Endothelial cell of umbilical vein (primary cell): Measurements from ENCODE around the gene ABI3BP. TPM values are rescaled to one million over a fixed set of nuclear protein-coding genes. Genes with fewer than 3 reads are reported as not detected.

Source experiments
- Bru-seq: library from RNA; stranded (reverse); fragments of 400-500 nt; gene quantifications from one replicate; lab custom pipeline; 2021; lab: Mats Ljungman, UMichigan
- BruChase-seq, 2 experiments: library from RNA; stranded (reverse); fragments of 400-500 nt; gene quantifications; one replicate each; lab custom pipeline; 2021; lab: Mats Ljungman, UMichigan
- BruUV-seq: library from RNA; stranded (reverse); fragments of 400-500 nt; replicated peaks from 2 replicates; lab custom pipeline; 2021; lab: Mats Ljungman, UMichigan
- CTCF ChIA-PET: fragments of 300-600, 350-600 bp; sonication (Branson Sonifier 250); formaldehyde crosslinking; loops from one replicate; lab custom pipeline; 2021; ENCODE audit warnings: antibody characterized with exemption, inconsistent platforms; lab: Charles Lee
- POLR2A ChIA-PET: fragments of 300-600, 350-600 bp; sonication (Branson Sonifier 250); formaldehyde crosslinking; loops from one replicate; lab custom pipeline; 2021; ENCODE audit warnings: antibody characterized with exemption, inconsistent platforms; lab: Charles Lee
- DNase-seq: peaks from one replicate; pipeline ENCODE4 v3.0.0-alpha.2; 2011; ENCODE audit warnings: low read depth, low spot score
- FAIRE-seq: peaks from 2 replicates; lab custom pipeline; 2011; peaks lifted over from hg19 to GRCh38; lab: Jason Lieb, UNC
- H2AFZ ChIP-seq: 2 replicates; pipeline ENCODE4 v1.6.0; 2012; ENCODE audit warnings: low read depth, low read length, control low read depth, inconsistent platforms
- H3K27ac ChIP-seq: 2 replicates; pipeline ENCODE4 v1.5.1; 2011; ENCODE audit warnings: low read depth, mild to moderate bottlenecking, control low read depth, low read length, moderate library complexity; ENCODE audit not compliant: insufficient read depth
- H3K27me3 ChIP-seq, 2 experiments: 2 replicates each; pipeline versions ENCODE4 v1.6.0 to v1.6.1; 2011; ENCODE audit warnings: low read length in 2 of 2, mixed read lengths in 1 of 2; ENCODE audit not compliant: control insufficient read depth in 2 of 2, insufficient read depth in 2 of 2
- H3K36me3 ChIP-seq, 2 experiments: 2 replicates in 1 of 2; 3 replicates in 1 of 2; pipeline ENCODE4 v1.5.1; 2011; ENCODE audit warnings: low read length in 2 of 2, mild to moderate bottlenecking in 1 of 2, moderate library complexity in 1 of 2; ENCODE audit not compliant: control insufficient read depth in 2 of 2, insufficient read depth in 2 of 2; ENCODE audit errors: extremely low read depth in 1 of 2
- H3K4me1 ChIP-seq: 3 replicates; pipeline ENCODE4 v1.5.1; 2011; ENCODE audit warnings: mild to moderate bottlenecking, low read length; ENCODE audit not compliant: control insufficient read depth, insufficient read depth; ENCODE audit errors: extremely low read depth
- H3K4me2 ChIP-seq: 2 replicates; pipeline ENCODE4 v1.6.1; 2011; ENCODE audit warnings: low read length, control low read depth, mixed read lengths; ENCODE audit not compliant: insufficient read depth
- H3K4me3 ChIP-seq, 3 experiments: fragments of 200-600 bp in 1 of 3; sonication (generic), shearing (Covaris generic) in 1 of 3; replicated peaks in 1 of 3; 2 replicates each; pipeline ENCODE4 v1.5.1; 2011 to 2016; ENCODE audit warnings: control low read depth in 3 of 3, low read length in 3 of 3, mild to moderate bottlenecking in 2 of 3, inconsistent platforms in 1 of 3, low read depth in 1 of 3, moderate library complexity in 1 of 3; ENCODE audit not compliant: insufficient read depth in 1 of 3
- H3K79me2 ChIP-seq: 2 replicates; pipeline ENCODE4 v1.6.0; 2012; ENCODE audit warnings: low read length, inconsistent platforms; ENCODE audit not compliant: control insufficient read depth, insufficient read depth
- H3K9ac ChIP-seq: replicated peaks from 2 replicates; pipeline ENCODE3; 2011; ENCODE audit warnings: low read length, control low read depth; ENCODE audit not compliant: insufficient read depth; ENCODE audit errors: extremely low read depth
- H3K9me1 ChIP-seq: replicated peaks from 3 replicates; pipeline ENCODE4 v1.6.0; 2011; ENCODE audit warnings: mild to moderate bottlenecking, low read length; ENCODE audit not compliant: control insufficient read depth, insufficient read depth; ENCODE audit errors: extremely low read depth
- H3K9me3 ChIP-seq: replicated peaks from 2 replicates; pipeline ENCODE4 v1.5.1; 2012; ENCODE audit warnings: low read length, inconsistent platforms; ENCODE audit not compliant: control insufficient read depth, insufficient read depth
- H4K20me1 ChIP-seq: replicated peaks from 2 replicates; pipeline ENCODE3; 2011; ENCODE audit warnings: mild to moderate bottlenecking, low read length; ENCODE audit not compliant: control insufficient read depth, insufficient read depth; ENCODE audit errors: extremely low read depth
- EZH2 ChIP-seq: IDR thresholded peaks from 2 replicates; pipeline ENCODE4 v1.6.1; 2012; ENCODE audit warnings: borderline replicate concordance, low read depth, mild to moderate bottlenecking, moderate library complexity, low read length, inconsistent platforms; ENCODE audit not compliant: severe bottlenecking
- FOS ChIP-seq: IDR thresholded peaks from 2 replicates; pipeline ENCODE4 v1.6.1; 2011; ENCODE audit warnings: mild to moderate bottlenecking, low read length, moderate library complexity, borderline replicate concordance; ENCODE audit not compliant: insufficient read depth
- JUN ChIP-seq: IDR thresholded peaks from 2 replicates; pipeline ENCODE4 v1.6.1; 2011; ENCODE audit warnings: borderline replicate concordance, low read depth; ENCODE audit not compliant: insufficient read length, insufficient read depth
- MYC ChIP-seq: IDR thresholded peaks from one replicate; pipeline ENCODE4 v1.6.1; 2011; ENCODE audit warnings: mild to moderate bottlenecking, low read depth, low read length
- POLR2A ChIP-seq: IDR thresholded peaks from 2 replicates; pipeline ENCODE4 v1.6.1; 2012; ENCODE audit warnings: low read depth, mild to moderate bottlenecking, control low read depth, low read length
- POLR2AphosphoS5 ChIP-seq: IDR thresholded peaks from 2 replicates; pipeline ENCODE4 v1.6.1; 2012; ENCODE audit warnings: low read depth, mild to moderate bottlenecking, control low read depth, low read length, moderate library complexity; ENCODE audit not compliant: insufficient read depth
- dilution Hi-C: fragments of 300-500 bp; cut with MboI; formaldehyde crosslinking; loops from one replicate; pipeline ENCODE4 v1.15.0; 2019; ENCODE audit warnings: low sequenced_read_pairs; ENCODE audit not compliant: extremely low pct_ligation_motif_present
- intact Hi-C: fragments of 100-400 bp; cut with micrococcal nuclease; formaldehyde crosslinking; loops from one replicate; pipeline ENCODE4 v1.10.0; 2022
- long read RNA-seq: library from polyadenylated mRNA; stranded (forward); transcript quantifications from one replicate; pipeline ENCODE4 v2.0.0, GENCODE V29; 2021
- polyA minus RNA-seq, 3 experiments: library from RNA; depleted of rRNA, polyadenylated mRNA; stranded (reverse); fragments of >200 nt; gene quantifications; 1 replicate in 1 of 3; 2 replicates in 2 of 3; pipeline ENCODE4 v1.2.3, GENCODE V29; 2011
- polyA plus RNA-seq, 4 experiments: library from polyadenylated mRNA; depleted of rRNA in 3 of 4; stranded (reverse) in 3 of 4; unstranded in 1 of 4; fragments of >200 nt; gene quantifications; 2 replicates each; pipeline versions ENCODE4 v1.2.1 to v1.2.3, GENCODE V29; 2011 to 2012; ENCODE audit warnings: missing spikeins in 1 of 4
- total RNA-seq: library from RNA; stranded (reverse); gene quantifications from 2 replicates; pipeline ENCODE4 v1.2.3, GENCODE V29; 2021
- TF ChIP-seq, protein P1 (sequence below), 2 donors: IDR thresholded peaks; 1 replicate in 1 of 2; 2 replicates in 1 of 2; pipeline ENCODE4 v1.5.1; 2011; ENCODE audit warnings: low read length in 2 of 2, mild to moderate bottlenecking in 2 of 2, moderate library complexity in 2 of 2, control low read depth in 1 of 2, inconsistent platforms in 1 of 2, low read depth in 1 of 2; ENCODE audit not compliant: insufficient read depth in 1 of 2; ENCODE audit errors: extremely low read depth in 1 of 2
- TF ChIP-seq, protein P2 (sequence below): IDR thresholded peaks from 2 replicates; pipeline ENCODE4 v1.6.1; 2011; ENCODE audit not compliant: insufficient read depth, insufficient read length

The ABI3BP gene, protein sequence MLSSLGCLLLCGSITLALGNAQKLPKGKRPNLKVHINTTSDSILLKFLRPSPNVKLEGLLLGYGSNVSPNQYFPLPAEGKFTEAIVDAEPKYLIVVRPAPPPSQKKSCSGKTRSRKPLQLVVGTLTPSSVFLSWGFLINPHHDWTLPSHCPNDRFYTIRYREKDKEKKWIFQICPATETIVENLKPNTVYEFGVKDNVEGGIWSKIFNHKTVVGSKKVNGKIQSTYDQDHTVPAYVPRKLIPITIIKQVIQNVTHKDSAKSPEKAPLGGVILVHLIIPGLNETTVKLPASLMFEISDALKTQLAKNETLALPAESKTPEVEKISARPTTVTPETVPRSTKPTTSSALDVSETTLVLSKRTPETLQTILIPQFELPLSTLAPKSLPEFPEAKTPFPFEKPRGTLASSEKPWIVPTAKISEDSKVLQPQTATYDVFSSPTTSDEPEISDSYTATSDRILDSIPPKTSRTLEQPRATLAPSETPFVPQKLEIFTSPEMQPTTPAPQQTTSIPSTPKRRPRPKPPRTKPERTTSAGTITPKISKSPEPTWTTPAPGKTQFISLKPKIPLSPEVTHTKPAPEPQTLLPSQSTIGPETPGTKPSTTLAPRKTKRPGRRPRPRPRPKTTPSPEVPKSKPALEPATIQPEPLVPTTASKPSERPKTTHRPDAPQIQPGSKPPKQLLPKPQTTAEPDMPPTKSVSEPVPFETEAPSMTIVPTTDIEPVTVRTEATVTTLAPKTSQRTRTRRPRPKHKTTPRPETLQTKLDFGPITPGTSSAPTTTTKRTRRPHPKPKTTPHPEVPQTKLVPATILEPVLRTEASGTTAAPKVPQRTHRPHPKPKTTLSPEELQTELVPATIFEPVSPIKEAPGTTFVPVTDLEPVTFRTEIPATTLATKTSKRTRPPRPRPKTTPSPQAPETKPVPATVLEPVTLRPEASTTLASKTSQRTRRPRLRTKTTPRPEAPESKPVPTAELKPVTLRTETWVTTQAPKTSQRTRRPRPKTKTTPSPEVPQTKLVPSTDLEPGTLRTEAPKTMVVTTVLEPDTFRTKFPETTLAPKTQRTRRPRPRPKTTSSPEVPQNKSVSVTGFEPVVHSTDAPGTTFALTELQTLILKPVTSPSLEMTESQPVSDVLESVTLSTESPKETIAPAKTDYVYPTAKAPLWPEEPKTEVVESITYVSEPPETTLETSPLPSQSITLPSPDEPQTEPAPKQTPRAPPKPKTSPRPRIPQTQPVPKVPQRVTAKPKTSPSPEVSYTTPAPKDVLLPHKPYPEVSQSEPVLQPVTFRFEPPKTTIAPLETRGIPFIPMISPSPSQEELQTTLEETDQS (N-terminal part only)
- total RNA-seq (55.9 and 78.1 TPM in 2 replicates), polyA plus RNA-seq (75.1 and 106 TPM in 2 replicates), polyA minus RNA-seq (76.3 and 96.3 TPM in 2 replicates), Bru-seq, nascent RNA (percentile 61 among the genes with signal in this experiment), BruChase-seq, experiment 1, labeled RNA remaining after a 6-hour chase (percentile 45 among the genes with signal in this experiment), BruChase-seq, experiment 2, labeled RNA remaining after a 2-hour chase (percentile 56 among the genes with signal in this experiment)
- polyA plus RNA-seq (2011; cell fraction: cytosol; rRNA removed), result 103 and 109 TPM in 2 replicates
- polyA plus RNA-seq (2011; cell fraction: nucleus; rRNA removed), result 274 and 317 TPM in 2 replicates
- 74.0 and 198 TPM in 2 replicates for polyA plus RNA-seq (2012)
- polyA minus RNA-seq (2011; cell fraction: cytosol; rRNA and poly(A)+ RNA removed), result not detected
- 212 and 226 TPM in 2 replicates for polyA minus RNA-seq (2011; cell fraction: nucleus; rRNA and poly(A)+ RNA removed)
- long read RNA-seq, partial matches to known transcripts, result 3 of 15 reads
- long read RNA-seq, other reads (novel, unspliced or antisense), result 12 of 15 reads

GRCh38 chr3:100993309-100993708 lies at the start of gene ABI3BP:
TSS of gene ABI3BP (minus strand) at chr3:100993421. CDS start at chr3:100993384, 37 bp downstream.
- peak within 1 kb of the TSS; percentile 51 for H3K27ac ChIP-seq
- H3K36me3 ChIP-seq, result no peaks in the 10 kb centered on the region
- BruUV-seq, result no TSS peak
- H4K20me1 ChIP-seq, result no peaks in the 10 kb centered on the region
- no peaks in the 10 kb centered on the region for H3K9me1 ChIP-seq
- H3K4me3 ChIP-seq, result peak within 1 kb of the TSS; percentile 63 to 90 (median 77)
- peak within 1 kb of the TSS; percentile 95 for H2AFZ ChIP-seq
- peak within 1 kb of the TSS; percentile 81 for H3K9ac ChIP-seq
- dilution Hi-C loops, result no loop called here
- H3K79me2 ChIP-seq, result no peaks in the 10 kb centered on the region
- POLR2A ChIA-PET, result interaction anchor here (0.5 to 0.7 kb wide), 2 partner anchors 196 to 260 kb away, joined by 6 to 7 read pairs; no protein-coding TSS in a partner anchor
- H3K9me3 ChIP-seq, result no peaks in the 10 kb centered on the region
- TF ChIP-seq MYC (no peak), FOS (peak; percentile 41), POLR2AphosphoS5 (peak; percentile 68), JUN (peak; percentile 54), EZH2 (no peak), POLR2A (peak; percentile 74)
- TF ChIP-seq, protein P1, sequence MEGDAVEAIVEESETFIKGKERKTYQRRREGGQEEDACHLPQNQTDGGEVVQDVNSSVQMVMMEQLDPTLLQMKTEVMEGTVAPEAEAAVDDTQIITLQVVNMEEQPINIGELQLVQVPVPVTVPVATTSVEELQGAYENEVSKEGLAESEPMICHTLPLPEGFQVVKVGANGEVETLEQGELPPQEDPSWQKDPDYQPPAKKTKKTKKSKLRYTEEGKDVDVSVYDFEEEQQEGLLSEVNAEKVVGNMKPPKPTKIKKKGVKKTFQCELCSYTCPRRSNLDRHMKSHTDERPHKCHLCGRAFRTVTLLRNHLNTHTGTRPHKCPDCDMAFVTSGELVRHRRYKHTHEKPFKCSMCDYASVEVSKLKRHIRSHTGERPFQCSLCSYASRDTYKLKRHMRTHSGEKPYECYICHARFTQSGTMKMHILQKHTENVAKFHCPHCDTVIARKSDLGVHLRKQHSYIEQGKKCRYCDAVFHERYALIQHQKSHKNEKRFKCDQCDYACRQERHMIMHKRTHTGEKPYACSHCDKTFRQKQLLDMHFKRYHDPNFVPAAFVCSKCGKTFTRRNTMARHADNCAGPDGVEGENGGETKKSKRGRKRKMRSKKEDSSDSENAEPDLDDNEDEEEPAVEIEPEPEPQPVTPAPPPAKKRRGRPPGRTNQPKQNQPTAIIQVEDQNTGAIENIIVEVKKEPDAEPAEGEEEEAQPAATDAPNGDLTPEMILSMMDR (IDR thresholded peaks at IDR 0.05; ENCODE audit: extremely low read depth in 1 of 2, insufficient read depth in 1 of 2, low read depth in 1 of 2, low read length in 2 of 2), result no peak
- TF ChIP-seq, protein P2, sequence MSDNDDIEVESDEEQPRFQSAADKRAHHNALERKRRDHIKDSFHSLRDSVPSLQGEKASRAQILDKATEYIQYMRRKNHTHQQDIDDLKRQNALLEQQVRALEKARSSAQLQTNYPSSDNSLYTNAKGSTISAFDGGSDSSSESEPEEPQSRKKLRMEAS, result no peak
- peak; percentile 91 for DNase-seq
- no peaks in the 10 kb centered on the region for H3K27me3 ChIP-seq
- CTCF ChIA-PET, result interaction anchor here (0.6 to 3.1 kb wide), 14 partner anchors 10 to 971 kb away, joined by 3 to 43 read pairs (median 4); no protein-coding TSS in a partner anchor
- peaks cover 14% of the 10 kb centered on the region for H3K4me1 ChIP-seq
- intact Hi-C loops, result loop anchor here (2.0 to 10.0 kb wide), 5 partner anchors 43 to 249 kb away; no protein-coding TSS in a partner anchor
- FAIRE-seq, result peak; percentile 87
- peak within 1 kb of the TSS; percentile 98 for H3K4me2 ChIP-seq
